GM21528 (cell line): ENCODE measurements around the gene HOXC10.

Source experiments
- ATAC-seq: cut with Tn5 transposase; IDR thresholded peaks from one replicate; pipeline ENCODE4 v1.9.1; 2021; ENCODE audit warnings: mild to moderate bottlenecking, moderate library complexity; ENCODE audit not compliant: unreplicated experiment, low FRiP score

HOXC10 gene

DNA sequence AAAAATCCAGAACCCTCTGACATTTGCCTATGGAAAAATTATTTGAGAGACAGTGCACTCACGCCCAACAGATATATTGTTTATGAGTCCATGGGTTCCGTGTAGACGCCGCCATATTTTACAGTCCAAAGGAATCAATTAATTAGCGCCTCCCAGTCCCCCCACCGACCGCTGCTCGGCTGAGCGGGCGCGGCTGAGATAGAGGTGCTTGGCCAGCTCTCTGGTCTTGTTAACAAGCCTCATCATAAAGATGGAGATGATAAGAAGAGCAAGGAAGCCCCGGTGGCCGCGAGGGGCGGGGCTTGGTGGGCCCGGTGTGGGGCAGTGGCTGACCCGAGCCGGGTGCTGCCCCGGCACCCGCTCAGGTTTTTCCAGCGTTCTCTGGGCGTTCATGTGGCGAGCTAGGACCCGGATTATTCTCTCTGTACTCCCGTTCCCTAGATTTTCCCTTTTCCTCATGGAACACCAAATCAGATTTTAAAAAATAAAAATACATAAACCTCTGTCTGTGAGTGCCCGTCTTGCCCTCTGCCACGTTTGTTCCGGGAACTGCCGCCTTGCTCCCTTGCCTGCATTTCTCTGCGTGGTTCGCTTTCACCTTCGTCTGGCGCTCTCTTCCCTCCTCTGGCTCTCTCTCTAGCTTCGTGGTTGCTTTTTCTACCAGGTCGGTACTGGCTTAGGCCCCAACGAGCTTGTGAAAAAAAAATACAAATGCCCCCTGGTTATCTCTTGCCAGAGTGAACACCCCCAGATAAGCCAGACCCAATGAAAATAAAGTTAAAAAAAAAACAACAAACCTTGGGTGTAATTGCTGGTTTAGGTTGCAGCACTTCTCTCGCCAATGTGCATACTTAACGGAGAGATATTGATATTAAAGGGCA is 21.3 kb upstream of the HOXC10 start:
- ATAC-seq = no peak

- no peak for ATAC-seq
Measured at GRCh38 chr12:53964315-53964713, 20.6 kb upstream of the HOXC10 start.

- ATAC-seq = no peak
Measured at GRCh38 chr12:53965281-53966084, 19.5 kb upstream of the HOXC10 start.

DNA sequence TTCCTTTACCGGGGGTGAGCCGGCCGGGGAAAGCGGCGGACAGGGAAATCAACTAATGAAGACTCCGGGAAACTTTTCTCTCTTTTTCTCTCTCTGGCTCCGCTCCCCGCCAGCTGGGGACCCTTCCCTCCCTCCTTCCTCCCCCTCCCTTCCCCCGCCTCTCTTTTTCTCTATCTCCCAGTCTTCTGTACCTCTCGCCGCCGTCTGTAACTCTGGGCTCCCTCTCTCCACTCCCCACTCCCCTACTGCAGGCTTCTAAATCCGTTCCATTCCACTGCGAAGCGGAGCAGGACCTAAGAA is 18.9 kb upstream of the HOXC10 start:
- no peak for ATAC-seq

GRCh38 chr12:53966385-53967133 is 18.4 kb upstream of the HOXC10 start:
- no peak for ATAC-seq

DNA sequence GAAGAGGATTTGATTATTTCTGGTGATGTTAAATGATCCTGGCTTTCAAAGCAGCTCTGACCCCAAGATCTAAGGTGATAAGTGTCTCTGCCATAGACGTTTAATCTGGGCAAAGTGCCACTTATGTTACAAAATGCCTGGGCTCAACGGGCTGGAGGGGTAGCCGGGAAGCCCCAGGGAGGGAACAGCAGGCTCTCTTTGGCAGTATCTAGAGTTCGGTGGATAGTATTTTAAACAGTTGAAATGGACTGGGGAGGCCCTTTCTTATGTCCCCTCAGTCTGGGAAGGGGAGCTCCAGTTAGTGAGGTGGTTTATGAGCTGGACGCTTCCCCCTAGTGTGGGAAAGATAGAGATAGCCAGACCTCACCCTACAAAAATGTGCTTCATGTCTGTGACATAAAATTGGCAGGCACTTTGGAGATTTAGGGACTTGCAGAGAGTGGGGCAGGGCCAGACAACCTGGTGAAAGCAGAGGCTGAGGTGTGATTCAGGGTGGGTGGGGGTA is 17.5 kb upstream of the HOXC10 start:
- no peak for ATAC-seq

- ATAC-seq = no peak
Measured at GRCh38 chr12:53968214-53969127, 16.5 kb upstream of the HOXC10 start.

GRCh38 chr12:53969588-53970259 is 15.2 kb upstream of the HOXC10 start:
- ATAC-seq = no peak

- no peak for ATAC-seq
Measured at GRCh38 chr12:53970451-53970850, 14.5 kb upstream of the HOXC10 start.

GRCh38 chr12:53971129-53971528 is 13.8 kb upstream of the HOXC10 start:
- no peak for ATAC-seq

GRCh38 chr12:53971686-53972085 is 13.3 kb upstream of the HOXC10 start:
- no peak for ATAC-seq

GRCh38 chr12:53972152-53972702 is 12.7 kb upstream of the HOXC10 start:
- no peak for ATAC-seq

GRCh38 chr12:53972722-53973235 is 12.2 kb upstream of the HOXC10 start, which contains the start of gene HOXC11:
TSS of gene HOXC11 (plus strand) at chr12:53973126. CDS start at chr12:53973242, 116 bp downstream.
- no peak for ATAC-seq

GRCh38 chr12:53973236-53974042 is 11.5 kb upstream of the HOXC10 start:
- ATAC-seq = no peak

- ATAC-seq = no peak
Measured at GRCh38 chr12:53974084-53975063, 10.6 kb upstream of the HOXC10 start, which contains the start of gene HOTAIR. TSS of gene HOTAIR (minus strand) at chr12:53974954.

DNA sequence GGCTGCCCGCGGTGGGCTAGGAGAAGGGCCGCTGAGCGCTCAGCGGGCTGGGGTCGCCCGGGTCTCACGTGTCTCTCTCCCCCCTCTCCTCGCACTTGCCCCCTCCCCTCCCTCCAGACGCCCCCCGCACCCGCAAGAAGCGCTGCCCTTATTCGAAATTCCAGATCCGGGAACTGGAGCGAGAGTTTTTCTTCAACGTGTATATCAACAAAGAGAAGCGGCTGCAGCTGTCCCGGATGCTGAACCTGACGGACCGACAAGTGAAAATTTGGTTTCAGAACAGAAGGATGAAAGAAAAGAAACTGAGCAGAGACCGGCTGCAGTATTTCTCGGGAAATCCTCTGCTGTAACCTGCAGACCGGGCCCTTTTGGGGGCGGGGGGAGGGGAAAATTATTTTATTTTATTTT is 9.9 kb upstream of the HOXC10 start:
- no peak for ATAC-seq
